Kidney (tissue), 14 donors: ENCODE measurements around the gene DUSP22. TPM values are rescaled to one million over a fixed set of nuclear protein-coding genes. Genes with fewer than 3 reads are reported as not detected.
A peak's percentile ranks its signal among the peaks of the same experiment; 100 is the strongest.

Experiments
- DNase-seq, 5 donors: peaks; one replicate each; pipeline ENCODE4 v3.0.0-alpha.2; 2013 to 2020
- FAIRE-seq: peaks from 2 replicates; lab custom pipeline; 2012; peaks lifted over from hg19 to GRCh38; lab: Jason Lieb, UNC
- H3K27ac ChIP-seq, 2 donors: one replicate each; pipeline ENCODE4 v1.7.0; 2013; ENCODE audit warnings: low read depth in 2 of 2, low read length in 2 of 2, inconsistent platforms in 1 of 2
- H3K27me3 ChIP-seq: one replicate; pipeline ENCODE4 v1.7.1; 2013; ENCODE audit warnings: low read length, inconsistent platforms; ENCODE audit not compliant: control insufficient read depth, insufficient read depth
- H3K36me3 ChIP-seq, 3 donors: one replicate each; pipeline versions ENCODE4 v1.7.0 to v1.7.1; 2013; ENCODE audit warnings: low read length in 3 of 3, control low read depth in 1 of 3, inconsistent platforms in 1 of 3; ENCODE audit not compliant: insufficient read depth in 3 of 3, control insufficient read depth in 2 of 3
- H3K4me1 ChIP-seq, 3 donors: one replicate each; pipeline versions ENCODE4 v1.7.0 to v1.7.1; 2013; ENCODE audit warnings: low read length in 3 of 3, inconsistent platforms in 1 of 3, low read depth in 1 of 3; ENCODE audit not compliant: control insufficient read depth in 2 of 3, insufficient read depth in 2 of 3
- H3K4me3 ChIP-seq, 3 donors: one replicate each; pipeline versions ENCODE4 v1.7.0 to v1.8.1; 2013; ENCODE audit warnings: low read length in 3 of 3, control low read depth in 1 of 3, inconsistent platforms in 1 of 3
- H3K9ac ChIP-seq, 3 donors: one replicate each; pipeline versions ENCODE4 v1.7.0 to v1.7.1; 2013; ENCODE audit warnings: low read length in 3 of 3, control low read depth in 1 of 3, inconsistent platforms in 1 of 3
- H3K9me3 ChIP-seq, 3 donors: one replicate each; pipeline versions ENCODE4 v1.7.0 to v1.7.1; 2013; ENCODE audit warnings: low read length in 3 of 3, control low read depth in 1 of 3, inconsistent platforms in 1 of 3; ENCODE audit not compliant: control insufficient read depth in 2 of 3, insufficient read depth in 1 of 3
- intact Hi-C: fragments of 100-400 bp; cut with DNase I; formaldehyde crosslinking; loops from one replicate; pipeline ENCODE4 v1.11.1; 2022
- polyA plus RNA-seq: library from polyadenylated mRNA; stranded (reverse); fragments of 350-450 nt; fragmentation: Illumina TruSeq; extraction: RNeasy Lipid Tissue Mini Kit (QIAGEN cat#74804); gene quantifications from one replicate; pipeline ENCODE4 v1.2.3, GENCODE V29; 2014; ENCODE audit warnings: low read depth, low replicate concordance; ENCODE audit not compliant: insufficient read depth
- total RNA-seq: library from RNA; stranded (reverse); fragmentation: NEBNext Ultra II Directional; extraction: Animal tissue kit (Norgen Biotek cat#: 25700); gene quantifications from one replicate; pipeline ENCODE4 v1.2.1, GENCODE V29; 2021
- TF ChIP-seq, protein P1 (sequence below): IDR thresholded peaks from 3 replicates; pipeline ENCODE4 v1.5.1; 2012; ENCODE audit warnings: mild to moderate bottlenecking, moderate library complexity, borderline replicate concordance; ENCODE audit not compliant: insufficient read depth; ENCODE audit errors: extremely low read depth
- donor health status: control.
- donor health status: control.
- donor health status: control.
- donor health status: control.
- donor health status: control.
- donor health status: DM: yes; HTN: yes; CAD: no.
- donor health status: Normal renal cell carcinoma (clear cell type).

Gene DUSP22
- total and polyA plus RNA-seq, 2 donors from 2014 or later = 24.0 to 60.7 TPM

DNA sequence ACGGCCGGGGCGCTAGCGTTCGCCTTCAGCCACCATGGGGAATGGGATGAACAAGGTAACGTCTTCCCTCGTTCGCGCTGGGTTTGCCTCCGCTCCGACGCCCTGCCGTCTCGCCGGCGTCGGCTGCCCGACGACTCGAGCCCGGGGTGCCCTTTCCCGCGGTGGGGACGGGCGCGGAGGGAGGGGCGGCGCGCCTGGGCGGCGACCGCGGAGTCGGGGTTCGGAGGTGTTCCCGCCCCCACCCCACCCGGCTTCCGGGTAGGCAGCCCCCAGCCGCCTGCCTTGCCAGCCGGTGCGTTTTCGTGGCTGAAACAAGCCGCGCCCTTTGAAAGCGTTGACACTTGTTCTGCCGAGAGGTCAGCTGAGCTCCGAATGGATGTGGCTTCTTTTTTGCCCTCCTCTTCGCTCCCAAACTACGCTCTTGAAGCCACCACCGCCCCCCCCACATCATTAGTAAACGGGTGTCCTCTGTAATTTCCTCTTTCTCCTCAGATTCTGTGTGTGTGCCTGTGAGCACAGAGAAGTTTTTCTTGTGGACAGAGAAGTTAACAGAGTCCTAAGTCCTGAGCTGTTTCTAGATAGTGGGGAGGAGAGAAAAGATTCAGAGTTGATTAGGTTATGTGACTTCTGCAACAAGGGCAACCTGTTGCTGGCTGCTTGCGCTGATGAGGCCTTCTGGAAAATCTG, 362 bp downstream of the DUSP22 start:
- no peaks in the 10 kb centered on the region for H3K27me3 ChIP-seq
- intact Hi-C loops = no loop called here
- H3K36me3 ChIP-seq = no peaks in the 10 kb centered on the region
- peak overlapping the region; percentile 45 to 70 (median 57) for H3K9ac ChIP-seq
- H3K27ac ChIP-seq = peak overlapping the region; percentile 95 to 98
- peak in 4 of 5 donors; percentile 57 to 94 (median 70) for DNase-seq
- peaks cover 0 to 10% (median 7%) of the 10 kb centered on the region in 3 donors for H3K4me1 ChIP-seq
- FAIRE-seq = no peak
- H3K9me3 ChIP-seq = no peaks in the 10 kb centered on the region
- TF ChIP-seq, protein P1, sequence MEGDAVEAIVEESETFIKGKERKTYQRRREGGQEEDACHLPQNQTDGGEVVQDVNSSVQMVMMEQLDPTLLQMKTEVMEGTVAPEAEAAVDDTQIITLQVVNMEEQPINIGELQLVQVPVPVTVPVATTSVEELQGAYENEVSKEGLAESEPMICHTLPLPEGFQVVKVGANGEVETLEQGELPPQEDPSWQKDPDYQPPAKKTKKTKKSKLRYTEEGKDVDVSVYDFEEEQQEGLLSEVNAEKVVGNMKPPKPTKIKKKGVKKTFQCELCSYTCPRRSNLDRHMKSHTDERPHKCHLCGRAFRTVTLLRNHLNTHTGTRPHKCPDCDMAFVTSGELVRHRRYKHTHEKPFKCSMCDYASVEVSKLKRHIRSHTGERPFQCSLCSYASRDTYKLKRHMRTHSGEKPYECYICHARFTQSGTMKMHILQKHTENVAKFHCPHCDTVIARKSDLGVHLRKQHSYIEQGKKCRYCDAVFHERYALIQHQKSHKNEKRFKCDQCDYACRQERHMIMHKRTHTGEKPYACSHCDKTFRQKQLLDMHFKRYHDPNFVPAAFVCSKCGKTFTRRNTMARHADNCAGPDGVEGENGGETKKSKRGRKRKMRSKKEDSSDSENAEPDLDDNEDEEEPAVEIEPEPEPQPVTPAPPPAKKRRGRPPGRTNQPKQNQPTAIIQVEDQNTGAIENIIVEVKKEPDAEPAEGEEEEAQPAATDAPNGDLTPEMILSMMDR = no peak
- peak overlapping the region; percentile 62 to 86 (median 65) for H3K4me3 ChIP-seq

DNA sequence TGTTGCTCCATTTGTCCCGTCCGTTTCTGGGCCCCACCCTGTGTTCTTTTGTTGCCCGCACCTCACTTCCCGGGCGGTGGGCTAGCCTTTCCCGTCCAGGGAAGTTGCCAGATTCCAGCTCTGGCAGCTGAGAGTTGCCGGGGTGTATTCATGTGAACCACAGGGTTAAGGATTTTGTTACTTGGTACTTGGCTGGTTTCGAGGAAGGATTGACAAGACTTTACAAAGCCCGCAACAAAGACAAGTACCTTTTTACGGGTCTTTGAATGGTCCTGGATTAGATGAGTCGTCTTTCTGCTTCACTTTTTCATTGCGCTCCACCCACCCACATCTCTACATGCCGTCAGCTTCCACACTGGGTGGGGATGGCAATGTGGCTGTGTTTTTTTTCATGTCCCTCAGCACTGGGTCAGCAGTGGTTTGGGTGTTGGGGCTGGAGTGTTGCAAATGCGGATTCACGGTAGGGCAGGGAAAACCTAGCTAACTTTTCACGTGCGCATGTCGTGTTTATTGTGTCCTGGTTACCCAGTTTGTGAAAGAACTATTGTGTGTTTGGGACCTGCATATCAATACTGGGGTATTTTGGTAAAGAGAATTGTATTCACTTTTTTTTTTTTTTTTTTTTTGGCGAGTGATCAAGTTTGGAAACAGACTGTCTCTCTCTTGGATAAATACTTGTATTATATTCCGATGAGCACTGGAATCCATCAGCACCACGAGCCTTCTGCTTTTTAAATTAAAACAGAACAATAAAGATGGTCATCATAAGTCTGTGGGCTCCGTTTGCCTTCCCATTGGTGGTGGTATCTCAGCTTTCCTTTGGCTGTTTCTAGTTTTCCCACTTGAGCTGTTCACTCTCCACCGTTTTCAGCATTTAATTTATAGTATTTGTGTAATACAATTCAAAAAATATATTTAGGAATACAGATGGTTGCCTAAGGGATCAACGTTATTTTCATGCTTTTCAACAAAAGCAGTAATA, 1.2 kb downstream of the DUSP22 start:
- DNase-seq = peak in 1 of 5 donors; percentile 56
- intact Hi-C loops = no loop called here
- TF ChIP-seq, protein P1 = no peak
- H3K9ac ChIP-seq = peak overlapping the region; percentile 45 to 70 (median 57)
- H3K27me3 ChIP-seq = no peaks in the 10 kb centered on the region
- H3K9me3 ChIP-seq = no peaks in the 10 kb centered on the region
- H3K36me3 ChIP-seq = no peaks in the 10 kb centered on the region
- H3K27ac ChIP-seq = peak overlapping the region; percentile 95 to 98
- no peak for FAIRE-seq
- peaks cover 0 to 10% (median 7%) of the 10 kb centered on the region in 3 donors for H3K4me1 ChIP-seq
- H3K4me3 ChIP-seq = peak overlapping the region; percentile 62 to 86 (median 65)

GRCh38 chr6:294656-295565, 2.6 kb downstream of the DUSP22 start:
- Histone ChIP-seq H3K27me3 (no peaks in the 10 kb centered on the region), H3K9me3 (no peaks in the 10 kb centered on the region), H3K27ac (no peak overlapping the region), H3K4me3 (no peak overlapping the region), H3K9ac (no peak overlapping the region), H3K36me3 (no peaks in the 10 kb centered on the region), H3K4me1 (peaks cover 0 to 10% (median 7%) of the 10 kb centered on the region in 3 donors)
- TF ChIP-seq, protein P1 = no peak
- intact Hi-C loops = no loop called here
- FAIRE-seq = no peak
- no peak for DNase-seq
